HEK293 (cell line): Measurements from ENCODE around the gene SCFD2.
"Not testable (repeated sequence)": the region's sequence is repeated elsewhere in the genome, so short reads cannot be mapped to it uniquely, and the experiment has no call there.

Source experiments
- CTCF ChIA-PET: fragments of 350-600 bp; formaldehyde crosslinking; extraction: SDS; loops from one replicate; lab custom pipeline; 2021; ENCODE audit warnings: antibody characterized with exemption; lab: Yijun Ruan, JAX
- POLR2A ChIA-PET: fragments of 300-600 bp; formaldehyde crosslinking; extraction: SDS; loops from one replicate; lab custom pipeline; 2020; ENCODE audit warnings: antibody characterized with exemption, inconsistent platforms; lab: Yijun Ruan, JAX
- H3K27ac ChIP-seq: fragments of 200-500 bp; sonication (Bioruptor generic); 2 replicates; pipeline ENCODE4 v1.5.1; 2014; ENCODE audit warnings: low read depth, low read length, control low read depth, inconsistent platforms; ENCODE audit errors: extremely low read depth
- H3K36me3 ChIP-seq, 2 experiments: fragments of 200-500 bp in 1 of 2; sonication (Bioruptor generic) in 1 of 2; 1 replicate in 1 of 2; 2 replicates in 1 of 2; pipeline ENCODE4 v1.5.1; 2014 to 2017; ENCODE audit warnings: inconsistent platforms in 2 of 2, low read length in 2 of 2; ENCODE audit not compliant: control insufficient read depth in 2 of 2, insufficient read depth in 1 of 2
- H3K4me1 ChIP-seq: fragments of 200-500 bp; sonication (Bioruptor generic); 2 replicates; pipeline ENCODE4 v1.5.1; 2014; ENCODE audit warnings: mild to moderate bottlenecking, low read length, inconsistent platforms; ENCODE audit not compliant: control insufficient read depth, insufficient read depth
- H3K4me3 ChIP-seq: 2 replicates; pipeline ENCODE4 v1.5.1; 2011; ENCODE audit warnings: low read depth, mild to moderate bottlenecking, control low read depth, low read length, moderate library complexity
- H3K9me3 ChIP-seq: fragments of 200-500 bp; sonication (Bioruptor generic); 2 replicates; pipeline ENCODE4 v1.5.1; 2014; ENCODE audit warnings: low read depth, low read length, inconsistent platforms; ENCODE audit not compliant: control insufficient read depth, insufficient read depth
- GFI1B ChIP-seq: fragments of 450-650 bp; formaldehyde crosslinking; IDR thresholded peaks from 2 replicates; pipeline ENCODE4 v1.5.1; 2016; ENCODE audit warnings: missing biosample characterization, missing genetic modification characterization
- KLF8 ChIP-seq: fragments of 450-650 bp; formaldehyde crosslinking; IDR thresholded peaks from 2 replicates; pipeline ENCODE4 v1.5.1; 2016; ENCODE audit warnings: missing biosample characterization, missing genetic modification characterization
- REST ChIP-seq: fragments of 450-650 bp; formaldehyde crosslinking; IDR thresholded peaks from 2 replicates; pipeline ENCODE4 v1.5.1; 2016; ENCODE audit warnings: missing biosample characterization, missing genetic modification characterization
- SETDB1 ChIP-seq: IDR thresholded peaks from one replicate; pipeline ENCODE4 v1.6.1; 2017; ENCODE audit warnings: mild to moderate bottlenecking, low read length, moderate library complexity, mixed read lengths; ENCODE audit not compliant: insufficient read length
- ZBTB17 ChIP-seq: fragments of 450-650 bp; formaldehyde crosslinking; IDR thresholded peaks from 2 replicates; pipeline ENCODE4 v1.5.1; 2016; ENCODE audit warnings: missing biosample characterization, missing genetic modification characterization
- ZBTB8A ChIP-seq: fragments of 450-650 bp; formaldehyde crosslinking; IDR thresholded peaks from 2 replicates; pipeline ENCODE4 v1.5.1; 2016; ENCODE audit warnings: missing biosample characterization, missing genetic modification characterization
- ZEB2 ChIP-seq: fragments of 450-650 bp; formaldehyde crosslinking; IDR thresholded peaks from 2 replicates; pipeline ENCODE4 v1.5.1; 2016; ENCODE audit warnings: missing biosample characterization, missing genetic modification characterization
- ZFP3 ChIP-seq: fragments of 450-650 bp; formaldehyde crosslinking; IDR thresholded peaks from 2 replicates; pipeline ENCODE4 v1.5.1; 2016; ENCODE audit warnings: low read depth, missing biosample characterization, missing genetic modification characterization
- ZNF248 ChIP-seq: fragments of 450-650 bp; formaldehyde crosslinking; IDR thresholded peaks from 2 replicates; pipeline ENCODE4 v1.5.1; 2017; ENCODE audit warnings: missing biosample characterization, missing genetic modification characterization
- ZNF266 ChIP-seq: fragments of 450-650 bp; formaldehyde crosslinking; IDR thresholded peaks from 2 replicates; pipeline ENCODE4 v1.5.1; 2016; ENCODE audit warnings: missing biosample characterization, missing genetic modification characterization, low read depth
- ZNF426 ChIP-seq: fragments of 450-650 bp; formaldehyde crosslinking; IDR thresholded peaks from 2 replicates; pipeline ENCODE4 v1.5.1; 2017; ENCODE audit warnings: missing biosample characterization, missing genetic modification characterization, mild to moderate bottlenecking, inconsistent platforms, moderate library complexity
- ZNF449 ChIP-seq: fragments of 450-650 bp; formaldehyde crosslinking; IDR thresholded peaks from 2 replicates; pipeline ENCODE4 v1.5.1; 2017; ENCODE audit warnings: missing biosample characterization, mild to moderate bottlenecking, missing genetic modification characterization, moderate library complexity
- ZNF596 ChIP-seq: fragments of 450-650 bp; IDR thresholded peaks from 2 replicates; pipeline ENCODE4 v1.5.0; 2018; ENCODE audit warnings: missing biosample characterization, mild to moderate bottlenecking, missing genetic modification characterization, moderate library complexity
- ZNF639 ChIP-seq: fragments of 450-650 bp; formaldehyde crosslinking; IDR thresholded peaks from 2 replicates; pipeline ENCODE4 v1.5.1; 2016; ENCODE audit warnings: missing biosample characterization, missing genetic modification characterization
- ZNF792 ChIP-seq: fragments of 450-650 bp; formaldehyde crosslinking; IDR thresholded peaks from 2 replicates; pipeline ENCODE4 v1.5.1; 2016; ENCODE audit warnings: missing biosample characterization, missing genetic modification characterization
- ZNF837 ChIP-seq: fragments of 450-650 bp; formaldehyde crosslinking; IDR thresholded peaks from 2 replicates; pipeline ENCODE4 v1.5.1; 2016; ENCODE audit warnings: missing biosample characterization, missing genetic modification characterization

The SCFD2 gene

GRCh38 chr4:53147197-53147596, 218.7 kb downstream of the SCFD2 start:
- H3K4me1 ChIP-seq, result no peaks in the 10 kb centered on the region; the same call in 1 of the 2 replicates
- no peaks in the 10 kb centered on the region for H3K9me3 ChIP-seq
- no peak overlapping the region for H3K27ac ChIP-seq
- CTCF ChIA-PET, result no interaction called here
- no peak for TF ChIP-seq ZNF639 (tag by site-specific recombination)
- TF ChIP-seq ZEB2 (tag by site-specific recombination), result no peak
- POLR2A ChIA-PET, result no interaction called here
- peaks cover 0 to 5% of the 10 kb centered on the region in 2 experiments; a peak in 1 of 3 replicates for H3K36me3 ChIP-seq
- H3K4me3 ChIP-seq, result no peak overlapping the region

- ChIA-PET POLR2A (no interaction called here), CTCF (no interaction called here)
- TF ChIP-seq GFI1B, result no peak
- no peak for TF ChIP-seq ZFP3 (tag by site-specific recombination)
- TF ChIP-seq ZNF266 (tag by site-specific recombination), result no peak
- TF ChIP-seq ZNF837 (tag by site-specific recombination), result no peak
- TF ChIP-seq KLF8, result no peak
- no peak for TF ChIP-seq ZNF596 (tag by site-specific recombination)
- TF ChIP-seq ZNF426 (tag by site-specific recombination), result no peak
- no peak for TF ChIP-seq REST (tag by site-specific recombination)
- TF ChIP-seq ZBTB8A, result no peak
- TF ChIP-seq SETDB1, result no peak
- TF ChIP-seq ZNF248 (tag by site-specific recombination), result no peak
- TF ChIP-seq ZBTB17 (tag by site-specific recombination), result no peak
- no peak for TF ChIP-seq ZNF449 (tag by site-specific recombination)
- no peak for TF ChIP-seq ZNF792 (tag by site-specific recombination)
Measured at GRCh38 chr4:53141308-53141707, 224.6 kb downstream of the SCFD2 start.

GRCh38 chr4:53139256-53139655, 226.6 kb downstream of the SCFD2 start:
- H3K9me3 ChIP-seq, CTCF ChIA-PET, H3K4me3 ChIP-seq, POLR2A ChIA-PET, H3K27ac ChIP-seq, H3K4me1 ChIP-seq, H3K36me3 ChIP-seq: not testable (repeated sequence)

More at GRCh38 chr4:53141308-53141707, 224.6 kb downstream of the SCFD2 start:
- H3K4me3 ChIP-seq, result no peak overlapping the region
- H3K36me3 ChIP-seq, result peaks cover 0 to 5% of the 10 kb centered on the region in 2 experiments; a peak in 1 of 3 replicates
- no peaks in the 10 kb centered on the region for H3K9me3 ChIP-seq
- no peaks in the 10 kb centered on the region for H3K4me1 ChIP-seq
- no peak overlapping the region for H3K27ac ChIP-seq
